ENCODE data around the gene DAPP1.

Gene DAPP1

GRCh38 chr4:99801005-99801699 is 15.5 kb upstream of the DAPP1 start:
- TF ChIP-seq PPARA (CRISPR knock-in tag; IDR thresholded peaks at IDR 0.05; ENCODE audit: borderline replicate concordance): no peak
- TF ChIP-seq ARNTL (CRISPR knock-in tag; IDR thresholded peaks at IDR 0.05; ENCODE audit: borderline replicate concordance, low read depth): no peak
- TF ChIP-seq SNAI2 (CRISPR knock-in tag; IDR thresholded peaks at IDR 0.05): no peak
- TF ChIP-seq, protein P1, sequence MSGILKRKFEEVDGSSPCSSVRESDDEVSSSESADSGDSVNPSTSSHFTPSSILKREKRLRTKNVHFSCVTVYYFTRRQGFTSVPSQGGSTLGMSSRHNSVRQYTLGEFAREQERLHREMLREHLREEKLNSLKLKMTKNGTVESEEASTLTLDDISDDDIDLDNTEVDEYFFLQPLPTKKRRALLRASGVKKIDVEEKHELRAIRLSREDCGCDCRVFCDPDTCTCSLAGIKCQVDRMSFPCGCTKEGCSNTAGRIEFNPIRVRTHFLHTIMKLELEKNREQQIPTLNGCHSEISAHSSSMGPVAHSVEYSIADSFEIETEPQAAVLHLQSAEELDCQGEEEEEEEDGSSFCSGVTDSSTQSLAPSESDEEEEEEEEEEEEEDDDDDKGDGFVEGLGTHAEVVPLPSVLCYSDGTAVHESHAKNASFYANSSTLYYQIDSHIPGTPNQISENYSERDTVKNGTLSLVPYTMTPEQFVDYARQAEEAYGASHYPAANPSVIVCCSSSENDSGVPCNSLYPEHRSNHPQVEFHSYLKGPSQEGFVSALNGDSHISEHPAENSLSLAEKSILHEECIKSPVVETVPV (CRISPR knock-in tag; IDR thresholded peaks at IDR 0.05): no peak
- TF ChIP-seq POU6F1 (CRISPR knock-in tag; IDR thresholded peaks at IDR 0.05; ENCODE audit: borderline replicate concordance, low read depth): no peak
- no peak for TF ChIP-seq CSDC2 (CRISPR knock-in tag; IDR thresholded peaks at IDR 0.05)
- TF ChIP-seq ISL1 (CRISPR knock-in tag; IDR thresholded peaks at IDR 0.05): no peak
- no peak for TF ChIP-seq TCF4 (CRISPR knock-in tag; IDR thresholded peaks at IDR 0.05; ENCODE audit: borderline replicate concordance)
- TF ChIP-seq, protein P2, sequence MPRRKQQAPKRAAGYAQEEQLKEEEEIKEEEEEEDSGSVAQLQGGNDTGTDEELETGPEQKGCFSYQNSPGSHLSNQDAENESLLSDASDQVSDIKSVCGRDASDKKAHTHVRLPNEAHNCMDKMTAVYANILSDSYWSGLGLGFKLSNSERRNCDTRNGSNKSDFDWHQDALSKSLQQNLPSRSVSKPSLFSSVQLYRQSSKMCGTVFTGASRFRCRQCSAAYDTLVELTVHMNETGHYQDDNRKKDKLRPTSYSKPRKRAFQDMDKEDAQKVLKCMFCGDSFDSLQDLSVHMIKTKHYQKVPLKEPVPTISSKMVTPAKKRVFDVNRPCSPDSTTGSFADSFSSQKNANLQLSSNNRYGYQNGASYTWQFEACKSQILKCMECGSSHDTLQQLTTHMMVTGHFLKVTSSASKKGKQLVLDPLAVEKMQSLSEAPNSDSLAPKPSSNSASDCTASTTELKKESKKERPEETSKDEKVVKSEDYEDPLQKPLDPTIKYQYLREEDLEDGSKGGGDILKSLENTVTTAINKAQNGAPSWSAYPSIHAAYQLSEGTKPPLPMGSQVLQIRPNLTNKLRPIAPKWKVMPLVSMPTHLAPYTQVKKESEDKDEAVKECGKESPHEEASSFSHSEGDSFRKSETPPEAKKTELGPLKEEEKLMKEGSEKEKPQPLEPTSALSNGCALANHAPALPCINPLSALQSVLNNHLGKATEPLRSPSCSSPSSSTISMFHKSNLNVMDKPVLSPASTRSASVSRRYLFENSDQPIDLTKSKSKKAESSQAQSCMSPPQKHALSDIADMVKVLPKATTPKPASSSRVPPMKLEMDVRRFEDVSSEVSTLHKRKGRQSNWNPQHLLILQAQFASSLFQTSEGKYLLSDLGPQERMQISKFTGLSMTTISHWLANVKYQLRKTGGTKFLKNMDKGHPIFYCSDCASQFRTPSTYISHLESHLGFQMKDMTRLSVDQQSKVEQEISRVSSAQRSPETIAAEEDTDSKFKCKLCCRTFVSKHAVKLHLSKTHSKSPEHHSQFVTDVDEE (CRISPR knock-in tag; IDR thresholded peaks at IDR 0.05): no peak
- TF ChIP-seq, protein P3, sequence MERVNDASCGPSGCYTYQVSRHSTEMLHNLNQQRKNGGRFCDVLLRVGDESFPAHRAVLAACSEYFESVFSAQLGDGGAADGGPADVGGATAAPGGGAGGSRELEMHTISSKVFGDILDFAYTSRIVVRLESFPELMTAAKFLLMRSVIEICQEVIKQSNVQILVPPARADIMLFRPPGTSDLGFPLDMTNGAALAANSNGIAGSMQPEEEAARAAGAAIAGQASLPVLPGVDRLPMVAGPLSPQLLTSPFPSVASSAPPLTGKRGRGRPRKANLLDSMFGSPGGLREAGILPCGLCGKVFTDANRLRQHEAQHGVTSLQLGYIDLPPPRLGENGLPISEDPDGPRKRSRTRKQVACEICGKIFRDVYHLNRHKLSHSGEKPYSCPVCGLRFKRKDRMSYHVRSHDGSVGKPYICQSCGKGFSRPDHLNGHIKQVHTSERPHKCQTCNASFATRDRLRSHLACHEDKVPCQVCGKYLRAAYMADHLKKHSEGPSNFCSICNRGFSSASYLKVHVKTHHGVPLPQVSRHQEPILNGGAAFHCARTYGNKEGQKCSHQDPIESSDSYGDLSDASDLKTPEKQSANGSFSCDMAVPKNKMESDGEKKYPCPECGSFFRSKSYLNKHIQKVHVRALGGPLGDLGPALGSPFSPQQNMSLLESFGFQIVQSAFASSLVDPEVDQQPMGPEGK (CRISPR knock-in tag; IDR thresholded peaks at IDR 0.05; ENCODE audit: borderline replicate concordance): no peak
- no peak for ATAC-seq

GRCh38 chr4:99803566-99804101 is 13.0 kb upstream of the DAPP1 start:
- ATAC-seq: no peak
- TF ChIP-seq, protein P2 (CRISPR knock-in tag; IDR thresholded peaks at IDR 0.05): no peak
- TF ChIP-seq ZC3H10 (CRISPR knock-in tag; IDR thresholded peaks at IDR 0.05) (no peak), ISL1 (CRISPR knock-in tag; IDR thresholded peaks at IDR 0.05) (no peak), GLIS3 (CRISPR knock-in tag; IDR thresholded peaks at IDR 0.05) (no peak), CSDC2 (CRISPR knock-in tag; IDR thresholded peaks at IDR 0.05) (no peak), ZNF70 (CRISPR knock-in tag; IDR thresholded peaks at IDR 0.05) (no peak), SNAI2 (CRISPR knock-in tag; IDR thresholded peaks at IDR 0.05) (no peak), ESRRG (CRISPR knock-in tag; IDR thresholded peaks at IDR 0.05) (no peak), PPARA (CRISPR knock-in tag; IDR thresholded peaks at IDR 0.05; ENCODE audit: borderline replicate concordance) (no peak), ARNTL (CRISPR knock-in tag; IDR thresholded peaks at IDR 0.05; ENCODE audit: borderline replicate concordance, low read depth) (no peak)
- TF ChIP-seq, protein P4, sequence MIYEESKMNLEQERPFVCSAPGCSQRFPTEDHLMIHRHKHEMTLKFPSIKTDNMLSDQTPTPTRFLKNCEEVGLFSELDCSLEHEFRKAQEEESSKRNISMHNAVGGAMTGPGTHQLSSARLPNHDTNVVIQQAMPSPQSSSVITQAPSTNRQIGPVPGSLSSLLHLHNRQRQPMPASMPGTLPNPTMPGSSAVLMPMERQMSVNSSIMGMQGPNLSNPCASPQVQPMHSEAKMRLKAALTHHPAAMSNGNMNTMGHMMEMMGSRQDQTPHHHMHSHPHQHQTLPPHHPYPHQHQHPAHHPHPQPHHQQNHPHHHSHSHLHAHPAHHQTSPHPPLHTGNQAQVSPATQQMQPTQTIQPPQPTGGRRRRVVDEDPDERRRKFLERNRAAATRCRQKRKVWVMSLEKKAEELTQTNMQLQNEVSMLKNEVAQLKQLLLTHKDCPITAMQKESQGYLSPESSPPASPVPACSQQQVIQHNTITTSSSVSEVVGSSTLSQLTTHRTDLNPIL (CRISPR knock-in tag; IDR thresholded peaks at IDR 0.05; ENCODE audit: low read depth): no peak
- TF ChIP-seq, protein P1 (CRISPR knock-in tag; IDR thresholded peaks at IDR 0.05): no peak
